HEK293T (cell line): ENCODE data around the gene ZNF280A.
A peak's percentile ranks its signal among the peaks of the same experiment; 100 is the strongest.

Experiments
- CTCF ChIA-PET: fragments of 350-600 bp; formaldehyde crosslinking; extraction: SDS; loops from one replicate; lab custom pipeline; 2021; ENCODE audit warnings: antibody characterized with exemption, inconsistent platforms; lab: Yijun Ruan, JAX
- POLR2A ChIA-PET: fragments of 350-600 bp; formaldehyde crosslinking; extraction: SDS; loops from one replicate; lab custom pipeline; 2020; ENCODE audit warnings: antibody characterized with exemption, inconsistent platforms; lab: Yijun Ruan, JAX
- DNase-seq: peaks from one replicate; pipeline ENCODE4 v3.0.0; 2012; ENCODE audit warnings: mixed read lengths; ENCODE audit errors: extremely low spot score
- ARNT ChIP-seq: fragments of 450-650 bp; IDR thresholded peaks from 2 replicates; pipeline ENCODE4 v1.6.1; 2017; ENCODE audit warnings: mild to moderate bottlenecking
- BHLHE40 ChIP-seq: fragments of 450-650 bp; IDR thresholded peaks from 2 replicates; pipeline ENCODE4 v1.6.1; 2016; ENCODE audit warnings: mild to moderate bottlenecking, moderate library complexity, borderline replicate concordance
- CTBP1 ChIP-seq: fragments of 450-650 bp; IDR thresholded peaks from 2 replicates; pipeline ENCODE4 v1.6.1; 2016; ENCODE audit warnings: borderline replicate concordance
- ELF4 ChIP-seq: fragments of 450-650 bp; IDR thresholded peaks from 2 replicates; pipeline ENCODE4 v1.6.1; 2017; ENCODE audit warnings: antibody characterized with exemption
- FOXA1 ChIP-seq: fragments of 450-650 bp; IDR thresholded peaks from 2 replicates; pipeline ENCODE4 v1.6.1; 2016; ENCODE audit warnings: mild to moderate bottlenecking
- FOXK2 ChIP-seq: fragments of 450-650 bp; IDR thresholded peaks from 2 replicates; pipeline ENCODE4 v1.6.1; 2016; ENCODE audit warnings: mild to moderate bottlenecking
- FOXM1 ChIP-seq: fragments of 450-650 bp; IDR thresholded peaks from 2 replicates; pipeline ENCODE4 v1.6.1; 2017; ENCODE audit warnings: mild to moderate bottlenecking, borderline replicate concordance
- HDGF ChIP-seq: fragments of 450-650 bp; IDR thresholded peaks from 2 replicates; pipeline ENCODE4 v1.6.1; 2017; ENCODE audit warnings: antibody characterized with exemption, borderline replicate concordance
- L3MBTL2 ChIP-seq: fragments of 450-650 bp; conservative IDR thresholded peaks from 2 replicates; pipeline ENCODE4 v1.6.1; 2016; ENCODE audit warnings: mild to moderate bottlenecking
- LEF1 ChIP-seq: fragments of 450-650 bp; IDR thresholded peaks from 2 replicates; pipeline ENCODE4 v1.6.1; 2017; ENCODE audit warnings: mild to moderate bottlenecking, borderline replicate concordance
- NFRKB ChIP-seq: fragments of 450-650 bp; IDR thresholded peaks from 2 replicates; pipeline ENCODE4 v1.6.1; 2016; ENCODE audit warnings: mild to moderate bottlenecking, moderate library complexity
- PKNOX1 ChIP-seq: fragments of 450-650 bp; IDR thresholded peaks from 2 replicates; pipeline ENCODE4 v1.6.1; 2016
- SP1 ChIP-seq: fragments of 450-650 bp; IDR thresholded peaks from 2 replicates; pipeline ENCODE4 v1.6.1; 2017
- SUZ12 ChIP-seq: fragments of 450-650 bp; IDR thresholded peaks from 2 replicates; pipeline ENCODE4 v1.6.1; 2016; ENCODE audit warnings: mild to moderate bottlenecking
- TARDBP ChIP-seq: fragments of 450-650 bp; IDR thresholded peaks from 2 replicates; pipeline ENCODE4 v1.6.1; 2016
- ZNF384 ChIP-seq: fragments of 450-650 bp; IDR thresholded peaks from 2 replicates; pipeline ENCODE4 v1.6.1; 2016

ZNF280A gene

GRCh38 chr22:22520020-22520656, at the start of gene ZNF280A:
Gene ZNF280A (minus strand): TSS chr22:22520270. CDS start chr22:22515630, 4,640 bp downstream.
- ChIA-PET POLR2A (interaction anchor here (1.7 kb wide), 1 partner anchor 11 kb away, joined by 11 read pairs; the partner anchor contains the start of gene ZNF280B), CTCF (interaction anchor here (0.7 to 2.1 kb wide), 2 partner anchors 9 to 12 kb away, joined by 3 to 5 read pairs; partner anchors contain the start of gene ZNF280B)
- DNase-seq, result peak; percentile 28
- TF ChIP-seq SP1 (no peak), ZNF384 (no peak), BHLHE40 (no peak), TARDBP (no peak), NFRKB (no peak), CTBP1 (no peak), FOXM1 (no peak), ELF4 (no peak), LEF1 (no peak), PKNOX1 (no peak), ARNT (no peak)

GRCh38 chr22:22569218-22569617, 49.1 kb upstream of the ZNF280A start:
- POLR2A ChIA-PET, result no interaction called here
- CTCF ChIA-PET, result no interaction called here
- TF ChIP-seq FOXK2 (no peak), FOXM1 (no peak), SP1 (no peak), BHLHE40 (no peak), ELF4 (no peak), TARDBP (no peak), PKNOX1 (no peak), FOXA1 (no peak), ZNF384 (no peak), LEF1 (no peak), NFRKB (no peak), SUZ12 (no peak), ARNT (no peak), L3MBTL2 (no peak), CTBP1 (no peak)

GRCh38 chr22:22565981-22566380, 45.9 kb upstream of the ZNF280A start:
- CTCF ChIA-PET, result interaction anchor here (3.0 kb wide), 1 partner anchor 10 kb away, joined by 12 read pairs; no protein-coding TSS in a partner anchor
- DNase-seq, result no peak
- TF ChIP-seq LEF1, result no peak
- no peak for TF ChIP-seq CTBP1
- TF ChIP-seq FOXM1, result no peak
- no peak for TF ChIP-seq TARDBP
- TF ChIP-seq ARNT, result no peak
- POLR2A ChIA-PET, result no interaction called here

More at GRCh38 chr22:22569218-22569617, 49.1 kb upstream of the ZNF280A start:
- no peak for DNase-seq

- peak; percentile 97 for DNase-seq
- POLR2A ChIA-PET, result no interaction called here
- CTCF ChIA-PET, result interaction anchor here (0.7 to 1.0 kb wide), 2 partner anchors 28 to 31 kb away, joined by 4 to 5 read pairs; no protein-coding TSS in a partner anchor
- TF ChIP-seq CTBP1 (no peak), ARNT (no peak), SUZ12 (no peak), L3MBTL2 (no peak; the same call in 1 of the 2 replicates), TARDBP (no peak), ZNF384 (no peak), NFRKB (no peak), PKNOX1 (no peak), FOXK2 (no peak), ELF4 (no peak), BHLHE40 (no peak), FOXM1 (no peak), LEF1 (no peak), SP1 (no peak), FOXA1 (no peak), HDGF (no peak)
These were observed 39.0 kb upstream of the ZNF280A start, which contains the start of gene PRAME for GRCh38 chr22:22558972-22559603. Gene PRAME (minus strand): TSS chr22:22559265. CDS start chr22:22556832, 2,433 bp downstream.

GRCh38 chr22:22558071-22558971, 38.3 kb upstream of the ZNF280A start:
- no peak for DNase-seq
- TF ChIP-seq SP1, result no peak
- TF ChIP-seq FOXK2, result no peak
- no peak for TF ChIP-seq LEF1
- no peak for TF ChIP-seq TARDBP
- no peak for TF ChIP-seq ELF4
- TF ChIP-seq SUZ12, result no peak
- no peak for TF ChIP-seq PKNOX1
- TF ChIP-seq BHLHE40, result no peak
- no peak for TF ChIP-seq FOXA1
- TF ChIP-seq NFRKB, result no peak
- TF ChIP-seq HDGF, result no peak
- no peak for TF ChIP-seq FOXM1
- no peak for TF ChIP-seq L3MBTL2
- TF ChIP-seq ZNF384, result no peak
- no peak for TF ChIP-seq CTBP1
- no peak for TF ChIP-seq ARNT
- CTCF ChIA-PET, result interaction anchor here (0.7 to 1.0 kb wide), 2 partner anchors 29 to 32 kb away, joined by 4 to 5 read pairs; no protein-coding TSS in a partner anchor
- POLR2A ChIA-PET, result no interaction called here
